Measurements from ENCODE around the gene FBXW11. TPM values are rescaled to one million over a fixed set of nuclear protein-coding genes. Genes with fewer than 3 reads are reported as not detected.

The FBXW11 gene
- total RNA-seq, 4 donors from 2014 or later = 61.3 to 76.6 (median 70.2) TPM

DNA sequence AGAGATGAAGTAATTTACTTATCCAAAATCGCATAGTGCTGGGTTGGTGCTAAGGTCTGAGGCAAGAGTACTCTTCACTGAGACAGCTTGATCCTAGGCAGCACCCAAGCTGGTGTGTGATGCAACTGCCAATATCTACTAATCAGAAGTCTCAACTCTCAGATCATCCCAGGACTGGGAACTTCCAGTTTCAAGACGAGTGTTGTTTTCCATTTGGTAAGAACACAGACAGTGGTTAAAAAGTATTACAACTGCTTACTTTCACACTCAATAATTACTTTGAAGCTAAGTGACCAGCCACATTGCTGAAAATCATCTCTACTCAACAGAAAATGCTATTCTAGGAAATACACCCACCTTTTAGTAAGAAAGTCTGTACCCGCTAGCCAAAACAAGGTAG lies 45.3 kb downstream of the FBXW11 start:
- Histone ChIP-seq H3K36me3 (no peaks in the 10 kb centered on the region), H3K27me3 (no peaks in the 10 kb centered on the region), H3K4me3 (replicated peaks in 1 of 3) (no peak overlapping the region), H3K4me1 (peaks cover 22 to 38% of the 10 kb centered on the region in 2 donors), H3K9me3 (no peaks in the 10 kb centered on the region), H3K27ac (no peak overlapping the region)
- DNase-seq = no peak
- intact Hi-C loops (cut with DNase I) = no loop called here
- TF ChIP-seq CTCF (IDR thresholded peaks at IDR 0.05) (no peak), POLR2A (IDR thresholded peaks at IDR 0.05) (no peak)
- WGBS, 2 donors = 87 to 91% methylated on average over 3 of the region's 3 CpGs

GRCh38 chr5:171957591-171958251 lies 48.7 kb downstream of the FBXW11 start:
- Histone ChIP-seq H3K4me3 (replicated peaks in 1 of 3) (no peak overlapping the region), H3K27ac (peak overlapping the region in 1 of 3 donors; percentile 21)
- no peak for TF ChIP-seq POLR2A (IDR thresholded peaks at IDR 0.05)
- no peak for TF ChIP-seq CTCF (IDR thresholded peaks at IDR 0.05)

DNA sequence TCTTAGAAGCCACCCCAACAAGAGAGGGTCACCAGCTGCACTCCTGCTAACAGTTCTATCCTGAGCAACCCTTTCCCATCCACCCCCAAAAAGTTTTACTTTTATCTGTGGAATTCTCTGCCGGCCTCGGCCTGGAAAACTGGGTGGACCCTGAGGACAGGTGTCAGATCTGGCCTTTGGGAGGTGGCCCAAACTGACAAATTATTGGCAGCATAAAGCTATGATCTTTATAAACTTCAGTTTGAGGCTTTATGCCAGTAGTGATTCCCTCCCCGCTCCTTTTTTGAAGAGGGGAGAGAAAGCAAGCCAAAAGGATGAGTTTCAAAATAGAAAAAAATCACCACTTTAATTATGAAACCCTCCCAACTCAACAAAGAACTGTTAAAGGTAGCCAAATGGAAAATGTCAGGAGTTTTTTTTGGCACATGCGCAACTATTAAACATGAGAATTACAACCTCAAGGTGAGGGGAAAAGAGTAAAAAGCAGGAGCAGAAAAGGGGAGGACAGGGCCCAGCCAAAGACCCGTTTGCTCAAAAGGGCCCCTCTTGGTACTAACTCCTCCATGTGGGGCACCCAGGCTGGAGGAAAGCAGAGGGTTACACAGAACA lies 49.4 kb downstream of the FBXW11 start:
- TF ChIP-seq CTCF (IDR thresholded peaks at IDR 0.05) (no peak), POLR2A (IDR thresholded peaks at IDR 0.05) (no peak)

More at GRCh38 chr5:171957591-171958251, 48.7 kb downstream of the FBXW11 start:
- intact Hi-C loops (cut with DNase I) = no loop called here
- WGBS, 2 donors = 84 to 85% methylated on average over 9 of the region's 9 CpGs
- Histone ChIP-seq H3K9me3 (no peaks in the 10 kb centered on the region), H3K36me3 (no peaks in the 10 kb centered on the region), H3K27me3 (no peaks in the 10 kb centered on the region), H3K4me1 (peaks cover 48 to 54% of the 10 kb centered on the region in 2 donors)
- DNase-seq = no peak

GRCh38 chr5:171956314-171956713 lies 50.1 kb downstream of the FBXW11 start:
- intact Hi-C loops (cut with DNase I) = no loop called here
- Histone ChIP-seq H3K4me3 (replicated peaks in 1 of 3) (no peak overlapping the region), H3K36me3 (no peaks in the 10 kb centered on the region), H3K9me3 (no peaks in the 10 kb centered on the region), H3K4me1 (peaks cover 48 to 54% of the 10 kb centered on the region in 2 donors), H3K27ac (peak overlapping the region in 2 of 3 donors; percentile 11 to 21), H3K27me3 (no peaks in the 10 kb centered on the region)
- 100% methylated on average over 1 of the region's 1 CpG for WGBS, 2 donors
- no peak for DNase-seq
- TF ChIP-seq CTCF (IDR thresholded peaks at IDR 0.05) = no peak

More for the DNA sequence above, 49.4 kb downstream of the FBXW11 start:
- H3K27ac ChIP-seq = peak overlapping the region in 2 of 3 donors; percentile 5 to 21
- H3K9me3 ChIP-seq = no peaks in the 10 kb centered on the region
- H3K27me3 ChIP-seq = no peaks in the 10 kb centered on the region
- 39 to 44% methylated on average over 5 of the region's 5 CpGs for WGBS, 2 donors
- H3K4me3 ChIP-seq (replicated peaks in 1 of 3) = no peak overlapping the region
- intact Hi-C loops (cut with DNase I) = no loop called here
- no peak for DNase-seq
- peaks cover 48 to 54% of the 10 kb centered on the region in 2 donors for H3K4me1 ChIP-seq
- no peaks in the 10 kb centered on the region for H3K36me3 ChIP-seq

DNA sequence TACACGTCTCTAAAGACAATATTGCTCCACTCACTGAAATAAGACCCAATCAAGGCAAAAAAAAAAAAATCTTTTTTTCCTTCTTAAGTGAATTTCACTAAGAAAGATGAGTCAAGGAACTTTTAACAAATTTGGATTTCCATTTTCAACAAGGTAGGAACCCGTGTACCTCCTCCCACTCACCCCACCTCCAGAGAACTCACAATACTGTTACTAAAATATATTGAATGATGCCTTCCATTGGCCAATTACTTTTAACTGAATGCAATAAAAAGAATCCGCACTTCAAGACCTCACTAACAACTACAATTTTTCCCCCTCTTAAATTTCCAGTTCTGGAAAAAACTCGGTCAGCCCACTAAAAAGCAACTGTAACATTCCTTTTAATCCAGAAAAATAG lies 50.7 kb downstream of the FBXW11 start:
- Histone ChIP-seq H3K9me3 (no peaks in the 10 kb centered on the region), H3K27me3 (no peaks in the 10 kb centered on the region), H3K4me1 (peaks cover 48 to 54% of the 10 kb centered on the region in 2 donors), H3K36me3 (no peaks in the 10 kb centered on the region), H3K4me3 (replicated peaks in 1 of 3) (no peak overlapping the region), H3K27ac (peak overlapping the region in 1 of 3 donors; percentile 47)
- no peak for DNase-seq
- WGBS, 2 donors = 88 to 93% methylated on average over 4 of the region's 4 CpGs
- intact Hi-C loops (cut with DNase I) = no loop called here
- TF ChIP-seq CTCF (IDR thresholded peaks at IDR 0.05) (no peak), POLR2A (IDR thresholded peaks at IDR 0.05) (no peak)

Data from thyroid gland (tissue), 4 donors.